B cell (primary cell): ENCODE results near the gene ADI1. TPM values are rescaled to one million over a fixed set of nuclear protein-coding genes. Genes with fewer than 3 reads are reported as not detected.

ENCODE experiments used
- ATAC-seq: fragments of 200-7000 bp; cut with Tn5 transposase; one replicate; pipeline ENCODE4 v1.10.0; 2021; ENCODE audit warnings: low read depth, mild to moderate bottlenecking, moderate number of reproducible peaks, moderate library complexity
- CTCF ChIA-PET: fragments of 350-600 bp; sonication (Branson Sonifier 250); formaldehyde crosslinking; loops from one replicate; lab custom pipeline; 2021; ENCODE audit warnings: antibody characterized with exemption, inconsistent platforms; lab: Charles Lee
- POLR2A ChIA-PET: fragments of 350-600 bp; sonication (Branson Sonifier 250); formaldehyde crosslinking; loops from one replicate; lab custom pipeline; 2021; ENCODE audit warnings: antibody characterized with exemption; lab: Charles Lee
- DNase-seq: peaks from one replicate; pipeline ENCODE4 v3.0.0; 2013
- H2AFZ ChIP-seq: 2 replicates; pipeline ENCODE4 v1.6.1; 2012; ENCODE audit warnings: mild to moderate bottlenecking, low read depth, low read length; ENCODE audit not compliant: insufficient read depth, poor library complexity, severe bottlenecking
- H3K27ac ChIP-seq, 2 donors: 1 replicate in 1 of 2; 2 replicates in 1 of 2; pipeline ENCODE4 v1.5.1; 2012 to 2013; ENCODE audit warnings: low read length in 2 of 2, mild to moderate bottlenecking in 2 of 2, moderate library complexity in 1 of 2
- H3K27me3 ChIP-seq, 4 experiments: fragments of 200-600 bp in 1 of 4; sonication (generic) in 1 of 4; replicated peaks in 1 of 4; 1 replicate in 2 of 4; 2 replicates in 2 of 4; pipeline versions ENCODE4 v1.6.1 to v1.7.0; 2013 to 2016; ENCODE audit warnings: low read length in 3 of 4, mild to moderate bottlenecking in 2 of 4, mixed read lengths in 1 of 4, moderate library complexity in 1 of 4; ENCODE audit not compliant: insufficient read depth in 4 of 4, control insufficient read depth in 3 of 4; ENCODE audit errors: control extremely low read depth in 1 of 4
- H3K36me3 ChIP-seq, 2 experiments: replicated peaks in 1 of 2; 1 replicate in 1 of 2; 2 replicates in 1 of 2; pipeline versions ENCODE4 v1.6.1 to v1.7.1; 2013; ENCODE audit warnings: low read length in 1 of 2; ENCODE audit not compliant: insufficient read depth in 2 of 2, control insufficient read depth in 1 of 2; ENCODE audit errors: control extremely low read depth in 1 of 2, extremely low read depth in 1 of 2
- H3K4me1 ChIP-seq, 2 donors: fragments of 200-600 bp in 1 of 2; sonication (generic) in 1 of 2; 1 replicate in 1 of 2; 2 replicates in 1 of 2; pipeline versions ENCODE4 v1.5.1 to v1.6.1; 2013 to 2017; ENCODE audit warnings: low read length in 2 of 2; ENCODE audit not compliant: control insufficient read depth in 2 of 2, insufficient read depth in 2 of 2
- H3K4me2 ChIP-seq: replicated peaks from 2 replicates; pipeline ENCODE3; 2012; ENCODE audit warnings: mild to moderate bottlenecking, low read depth, low read length; ENCODE audit not compliant: poor library complexity, severe bottlenecking
- H3K4me3 ChIP-seq, 5 experiments: fragments of 200-600 bp in 1 of 5; sonication (generic) in 1 of 5; 1 replicate in 3 of 5; 2 replicates in 2 of 5; pipeline versions ENCODE4 v1.5.1 to v1.7.0; 2011 to 2016; ENCODE audit warnings: low read length in 4 of 5, mild to moderate bottlenecking in 4 of 5, low read depth in 2 of 5, control low read depth in 1 of 5, moderate library complexity in 1 of 5; ENCODE audit not compliant: insufficient read depth in 1 of 5; ENCODE audit errors: control extremely low read depth in 1 of 5, extremely low read depth in 1 of 5
- H3K79me2 ChIP-seq: fragments of 200-600 bp; sonication (generic); one replicate; pipeline ENCODE4 v1.6.0; 2016; ENCODE audit warnings: low read length; ENCODE audit not compliant: control insufficient read depth, insufficient read depth
- H3K9ac ChIP-seq: fragments of 200-600 bp; sonication (generic); 2 replicates; pipeline ENCODE4 v1.6.1; 2017; ENCODE audit warnings: mild to moderate bottlenecking, low read length, moderate library complexity
- H3K9me3 ChIP-seq, 3 donors: one replicate each; pipeline versions ENCODE4 v1.6.1 to v1.7.1; 2013; ENCODE audit warnings: low read length in 2 of 3; ENCODE audit not compliant: control insufficient read depth in 2 of 3, insufficient read depth in 1 of 3; ENCODE audit errors: control extremely low read depth in 1 of 3
- H4K20me1 ChIP-seq: 2 replicates; pipeline ENCODE4 v1.6.0; 2012; ENCODE audit warnings: mild to moderate bottlenecking, low read length; ENCODE audit not compliant: insufficient read depth, control insufficient read depth, poor library complexity, severe bottlenecking
- H3K27ac Mint-ChIP-seq: one replicate; pipeline ENCODE4 v1.8.0; 2021; ENCODE audit warnings: mixed read lengths
- H3K27me3 Mint-ChIP-seq: one replicate; pipeline ENCODE4 v1.8.0; 2021; ENCODE audit warnings: mixed read lengths
- H3K4me1 Mint-ChIP-seq: one replicate; pipeline ENCODE4 v1.8.0; 2021; ENCODE audit warnings: mixed read lengths
- H3K4me3 Mint-ChIP-seq: one replicate; pipeline ENCODE4 v1.8.0; 2021; ENCODE audit warnings: mixed read lengths
- H3K9me3 Mint-ChIP-seq: one replicate; pipeline ENCODE4 v1.8.0; 2022; ENCODE audit warnings: mixed read lengths; ENCODE audit not compliant: insufficient read depth
- EZH2 ChIP-seq: IDR thresholded peaks from 2 replicates; pipeline ENCODE4 v1.6.1; 2012; ENCODE audit warnings: borderline replicate concordance, low read depth, mild to moderate bottlenecking, moderate library complexity, low read length; ENCODE audit not compliant: insufficient read depth, poor library complexity, severe bottlenecking
- WGBS: methylation state at CpG from one replicate; pipeline ENCODE4 v1.1.5; 2013; ENCODE audit warnings: missing lambda C conversion rate; ENCODE audit not compliant: insufficient coverage; 5-methylcytosine and 5-hydroxymethylcytosine counted together
- intact Hi-C: fragments of 100-400 bp; cut with micrococcal nuclease; formaldehyde crosslinking; loops from one replicate; pipeline ENCODE4 v1.10.0; 2022
- polyA plus RNA-seq: library from polyadenylated mRNA; depleted of rRNA; stranded (reverse); fragments of >200 nt; gene quantifications from 2 replicates; pipeline ENCODE4 v1.2.3, GENCODE V29; 2012
- total RNA-seq, 2 donors: library from RNA; stranded (reverse); fragments of 120-200 nt in 1 of 2; gene quantifications; 1 replicate in 1 of 2; 2 replicates in 1 of 2; pipeline versions ENCODE4 v1.2.3 to v1.2.4, GENCODE V29; 2013 to 2022
- TF ChIP-seq, protein P1 (sequence below): fragments of 200-600 bp; IDR thresholded peaks from one replicate; pipeline ENCODE4 v1.8.0; 2022; ENCODE audit warnings: antibody characterized with exemption, mild to moderate bottlenecking

ADI1 gene
- total and polyA plus RNA-seq, 2 donors (not counting 1 experiment from before 2014, with no cell fraction given): 15.2 to 23.1 TPM

DNA sequence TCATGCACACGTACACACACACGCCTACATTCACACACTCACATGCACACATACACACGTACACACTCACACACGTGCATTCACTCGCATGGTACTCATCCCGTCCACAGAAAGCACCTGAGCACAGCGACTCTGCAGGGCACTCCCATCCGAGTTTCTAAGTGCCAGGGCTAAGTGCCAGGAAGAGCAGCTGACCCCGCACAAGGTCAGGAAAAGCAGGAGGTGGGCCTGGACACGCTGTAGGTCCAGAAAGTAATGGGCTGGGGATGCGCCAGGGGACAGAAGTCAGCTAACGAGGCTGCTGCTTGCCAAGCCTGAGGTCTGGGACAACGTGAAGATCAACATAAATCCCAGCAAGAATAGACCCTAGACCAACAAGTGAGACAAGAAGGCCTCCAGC, 15.8 kb downstream of the ADI1 start:
- CTCF ChIA-PET: no interaction called here
- H3K9me3 Mint-ChIP-seq: peaks cover 2% of the 10 kb centered on the region

DNA sequence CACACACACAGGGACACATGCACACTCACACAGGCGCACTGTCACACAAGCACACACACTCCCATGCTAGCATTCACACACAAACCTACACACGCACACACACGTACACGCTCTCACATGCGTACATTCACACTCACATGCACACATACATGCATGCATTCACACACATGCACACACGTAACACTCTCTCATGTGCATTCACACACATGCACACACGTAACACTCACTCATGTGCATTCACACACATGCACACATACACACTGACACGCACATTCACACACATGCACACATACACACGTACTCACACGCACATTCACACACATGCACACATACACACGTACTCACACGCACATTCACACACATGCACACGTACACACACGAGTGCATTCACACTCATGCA, 16.3 kb downstream of the ADI1 start:
- Histone ChIP-seq H3K36me3 (peaks cover 3 to 40% of the 10 kb centered on the region in 2 experiments), H3K9ac (no peak overlapping the region), H3K4me1 (no peaks in the 10 kb centered on the region), H4K20me1 (no peaks in the 10 kb centered on the region), H3K4me2 (no peak overlapping the region), H3K79me2 (peaks cover 24% of the 10 kb centered on the region), H2AFZ (no peak overlapping the region), H3K4me3 (no peak overlapping the region), H3K9me3 (no peaks in the 10 kb centered on the region), H3K27me3 (no peaks in the 10 kb centered on the region), H3K27ac (no peak overlapping the region)
- Mint-ChIP-seq H3K9me3 (no peaks in the 10 kb centered on the region), H3K4me1 (no peaks in the 10 kb centered on the region), H3K27me3 (no peaks in the 10 kb centered on the region), H3K27ac (no peak overlapping the region), H3K4me3 (no peak overlapping the region)
- ChIA-PET CTCF (no interaction called here), POLR2A (no interaction called here)
- no peak for DNase-seq
- ATAC-seq: no peak
- no peak for TF ChIP-seq EZH2
- TF ChIP-seq, protein P1, sequence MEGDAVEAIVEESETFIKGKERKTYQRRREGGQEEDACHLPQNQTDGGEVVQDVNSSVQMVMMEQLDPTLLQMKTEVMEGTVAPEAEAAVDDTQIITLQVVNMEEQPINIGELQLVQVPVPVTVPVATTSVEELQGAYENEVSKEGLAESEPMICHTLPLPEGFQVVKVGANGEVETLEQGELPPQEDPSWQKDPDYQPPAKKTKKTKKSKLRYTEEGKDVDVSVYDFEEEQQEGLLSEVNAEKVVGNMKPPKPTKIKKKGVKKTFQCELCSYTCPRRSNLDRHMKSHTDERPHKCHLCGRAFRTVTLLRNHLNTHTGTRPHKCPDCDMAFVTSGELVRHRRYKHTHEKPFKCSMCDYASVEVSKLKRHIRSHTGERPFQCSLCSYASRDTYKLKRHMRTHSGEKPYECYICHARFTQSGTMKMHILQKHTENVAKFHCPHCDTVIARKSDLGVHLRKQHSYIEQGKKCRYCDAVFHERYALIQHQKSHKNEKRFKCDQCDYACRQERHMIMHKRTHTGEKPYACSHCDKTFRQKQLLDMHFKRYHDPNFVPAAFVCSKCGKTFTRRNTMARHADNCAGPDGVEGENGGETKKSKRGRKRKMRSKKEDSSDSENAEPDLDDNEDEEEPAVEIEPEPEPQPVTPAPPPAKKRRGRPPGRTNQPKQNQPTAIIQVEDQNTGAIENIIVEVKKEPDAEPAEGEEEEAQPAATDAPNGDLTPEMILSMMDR: no peak
- WGBS: 93% methylated on average over 14 of the region's 14 CpGs
- intact Hi-C loops: no loop called here

More for the DNA sequence above, 15.8 kb downstream of the ADI1 start:
- POLR2A ChIA-PET: no interaction called here
- intact Hi-C loops: no loop called here
- Histone ChIP-seq H3K36me3 (peaks cover 3 to 36% of the 10 kb centered on the region in 2 experiments), H3K9ac (no peak overlapping the region), H3K9me3 (peaks cover 0 to 1% (median 0%) of the 10 kb centered on the region in 3 donors), H4K20me1 (no peaks in the 10 kb centered on the region), H3K79me2 (peaks cover 24% of the 10 kb centered on the region), H2AFZ (no peak overlapping the region), H3K27me3 (no peaks in the 10 kb centered on the region), H3K4me1 (no peaks in the 10 kb centered on the region), H3K4me3 (no peak overlapping the region), H3K27ac (no peak overlapping the region), H3K4me2 (no peak overlapping the region)
- no peak for DNase-seq
- Mint-ChIP-seq H3K27me3 (no peaks in the 10 kb centered on the region), H3K4me1 (no peaks in the 10 kb centered on the region), H3K4me3 (no peak overlapping the region), H3K27ac (no peak overlapping the region)
- TF ChIP-seq EZH2: no peak
- TF ChIP-seq, protein P1: no peak
- ATAC-seq: no peak
- 89% methylated on average over 13 of the region's 13 CpGs for WGBS
